Stomach (tissue), 9 donors: Measurements from ENCODE around the gene KCNF1. TPM values are rescaled to one million over a fixed set of nuclear protein-coding genes. Genes with fewer than 3 reads are reported as not detected.

Experiments
- DNase-seq, 2 donors: peaks; one replicate each; pipeline versions ENCODE4 v3.0.0 to v3.0.0-alpha.2; 2013 to 2019
- H3K27ac ChIP-seq, 5 donors: fragments of 200-600 bp in 4 of 5; sonication (generic) in 4 of 5; one replicate each; pipeline ENCODE4 v1.5.1; 2013 to 2019; ENCODE audit warnings: mild to moderate bottlenecking in 1 of 5, moderate library complexity in 1 of 5
- H3K27me3 ChIP-seq, 3 donors: fragments of 200-600 bp; sonication (generic); one replicate each; pipeline ENCODE4 v1.5.1; 2017 to 2019; ENCODE audit warnings: mixed run types in 1 of 3
- H3K36me3 ChIP-seq, 4 donors: fragments of 200-600 bp; sonication (generic); 1 replicate in 3 of 4; 2 replicates in 1 of 4; pipeline ENCODE4 v1.5.1; 2016 to 2019
- H3K4me1 ChIP-seq, 4 donors: fragments of 200-600 bp; sonication (generic); one replicate each; pipeline ENCODE4 v1.5.1; 2016 to 2019
- H3K4me3 ChIP-seq, 4 donors: fragments of 200-600 bp; sonication (generic) in 3 of 4; one replicate each; pipeline ENCODE4 v1.5.1; 2016 to 2019; ENCODE audit warnings: mild to moderate bottlenecking in 1 of 4
- H3K9me3 ChIP-seq, 4 donors: fragments of 200-600 bp; sonication (generic); one replicate each; pipeline ENCODE4 v1.5.1; 2016 to 2019
- CTCF ChIP-seq, 7 experiments: fragments of 450-650 bp in 4 of 7; fragments of 200-600 bp in 3 of 7; sonication (generic) in 3 of 7; IDR thresholded peaks; one replicate each; pipeline ENCODE4 v1.5.1; 2016 to 2019; ENCODE audit warnings: antibody characterized with exemption in 7 of 7, control low read depth in 2 of 7, mild to moderate bottlenecking in 1 of 7
- EP300 ChIP-seq: sonication (generic); formaldehyde crosslinking; IDR thresholded peaks from one replicate; pipeline ENCODE4 v1.6.1; 2017; ENCODE audit warnings: antibody characterized with exemption
- POLR2A ChIP-seq, 4 donors: fragments of 450-650 bp; IDR thresholded peaks; one replicate each; pipeline ENCODE4 v1.6.1; 2016; ENCODE audit warnings: antibody characterized with exemption in 4 of 4, control low read depth in 2 of 4, mild to moderate bottlenecking in 1 of 4, moderate library complexity in 1 of 4
- POLR2AphosphoS5 ChIP-seq, 3 donors: sonication (generic); formaldehyde crosslinking; IDR thresholded peaks; one replicate each; pipeline ENCODE4 v1.6.1; 2016; ENCODE audit warnings: antibody characterized with exemption in 3 of 3
- WGBS, 5 donors: extraction: QIAGEN DNeasy Blood & Tissue Kit in 3 of 5; methylation state at CpG; one replicate each; pipeline versions ENCODE4 v1.1.5 to v1.1.7; 2013 to 2018; 5-methylcytosine and 5-hydroxymethylcytosine counted together
- intact Hi-C: fragments of 100-400 bp; cut with DNase I; formaldehyde crosslinking; loops from one replicate; pipeline ENCODE4 v1.15.1; 2023; ENCODE audit warnings: low total_unique reads
- polyA plus RNA-seq, 3 donors: library from polyadenylated mRNA; stranded (reverse); fragments of 200-250 nt; gene quantifications; one replicate each; pipeline ENCODE4 v1.2.3, GENCODE V29; 2013
- total RNA-seq, 5 donors: library from RNA; depleted of rRNA; stranded (reverse); fragments of >200 nt; gene quantifications; one replicate each; pipeline versions ENCODE4 v1.1.0 to v1.2.3, GENCODE V29; 2014 to 2016
- donor health status: healthy with polysubstance abuse.
- donor health status: Bipolar disorder and iron deficiency.
- donor health status: healthy.

KCNF1 gene
- total and polyA plus RNA-seq, 8 donors, result 0.05 to 0.92 (median 0.58) TPM; not detected in 4

- no peaks in the 10 kb centered on the region for H3K36me3 ChIP-seq
- peaks cover 0 to 11% (median 6%) of the 10 kb centered on the region in 4 donors for H3K4me1 ChIP-seq
- H3K4me3 ChIP-seq, result no peak overlapping the region
- 73 to 89% (median 85%) methylated on average over 6 of the region's 6 CpGs for WGBS, 5 donors
- no peaks in the 10 kb centered on the region for H3K9me3 ChIP-seq
- intact Hi-C loops, result no loop called here
- no peak for DNase-seq
- no peak overlapping the region for H3K27ac ChIP-seq
- peaks cover 0 to 49% (median 0%) of the 10 kb centered on the region in 3 donors for H3K27me3 ChIP-seq
- no peak for TF ChIP-seq POLR2A (IDR thresholded peaks at IDR 0.05)
- TF ChIP-seq POLR2AphosphoS5 (IDR thresholded peaks at IDR 0.05), result no peak
- no peak for TF ChIP-seq EP300
- TF ChIP-seq CTCF (IDR thresholded peaks at IDR 0.05), result no peak
These were observed 9.8 kb downstream of the KCNF1 start for GRCh38 chr2:10921525-10921924.

- no peak for TF ChIP-seq CTCF (IDR thresholded peaks at IDR 0.05)
- TF ChIP-seq EP300, result no peak
- TF ChIP-seq POLR2A (IDR thresholded peaks at IDR 0.05), result no peak
- no peak for TF ChIP-seq POLR2AphosphoS5 (IDR thresholded peaks at IDR 0.05)
- Histone ChIP-seq H3K36me3 (no peaks in the 10 kb centered on the region), H3K9me3 (no peaks in the 10 kb centered on the region), H3K4me1 (peaks cover 0 to 11% (median 6%) of the 10 kb centered on the region in 4 donors), H3K27ac (no peak overlapping the region), H3K4me3 (no peak overlapping the region), H3K27me3 (peaks cover 0 to 49% (median 0%) of the 10 kb centered on the region in 3 donors)
- 70 to 84% (median 73%) methylated on average over 15 to 20 of the region's 20 CpGs for WGBS, 5 donors
- intact Hi-C loops, result no loop called here
- DNase-seq, result no peak
These were observed 10.7 kb downstream of the KCNF1 start for GRCh38 chr2:10922307-10923007.

- Histone ChIP-seq H3K27ac (no peak overlapping the region), H3K4me3 (no peak overlapping the region), H3K9me3 (no peaks in the 10 kb centered on the region), H3K4me1 (peaks cover 0 to 11% (median 6%) of the 10 kb centered on the region in 4 donors), H3K36me3 (no peaks in the 10 kb centered on the region), H3K27me3 (peaks cover 0 to 49% (median 0%) of the 10 kb centered on the region in 3 donors)
- intact Hi-C loops, result no loop called here
- no peak for DNase-seq
- WGBS, 5 donors, result 78 to 91% (median 84%) methylated on average over 7 of the region's 7 CpGs
- no peak for TF ChIP-seq POLR2A (IDR thresholded peaks at IDR 0.05)
- no peak for TF ChIP-seq POLR2AphosphoS5 (IDR thresholded peaks at IDR 0.05)
- no peak for TF ChIP-seq EP300
- no peak for TF ChIP-seq CTCF (IDR thresholded peaks at IDR 0.05)
These were observed 11.3 kb downstream of the KCNF1 start for GRCh38 chr2:10923008-10923375.

- Histone ChIP-seq H3K36me3 (no peaks in the 10 kb centered on the region), H3K9me3 (no peaks in the 10 kb centered on the region), H3K27me3 (peaks cover 0 to 57% (median 0%) of the 10 kb centered on the region in 3 donors), H3K27ac (no peak overlapping the region), H3K4me3 (no peak overlapping the region), H3K4me1 (peaks cover 0 to 7% (median 4%) of the 10 kb centered on the region in 4 donors)
- TF ChIP-seq EP300, result no peak
- 80 to 92% (median 80%) methylated on average over 5 to 6 of the region's 6 CpGs for WGBS, 5 donors
- no peak for DNase-seq
- intact Hi-C loops, result no loop called here
These were observed 12.2 kb downstream of the KCNF1 start for GRCh38 chr2:10923965-10924364.

GRCh38 chr2:10924441-10924840 lies 12.7 kb downstream of the KCNF1 start:
- H3K27ac ChIP-seq, result no peak overlapping the region
- peaks cover 0 to 2% (median under 1%) of the 10 kb centered on the region in 4 donors for H3K4me1 ChIP-seq
- 92 to 98% (median 93%) methylated on average over 5 of the region's 5 CpGs for WGBS, 5 donors
- peaks cover 0 to 55% (median 0%) of the 10 kb centered on the region in 3 donors for H3K27me3 ChIP-seq
- intact Hi-C loops, result no loop called here
- H3K36me3 ChIP-seq, result no peaks in the 10 kb centered on the region
- no peaks in the 10 kb centered on the region for H3K9me3 ChIP-seq
- TF ChIP-seq EP300 (no peak), CTCF (IDR thresholded peaks at IDR 0.05) (no peak)
- DNase-seq, result no peak
- H3K4me3 ChIP-seq, result no peak overlapping the region
